B cell (primary cell): ENCODE data around the gene YARS1. TPM values are rescaled to one million over a fixed set of nuclear protein-coding genes. Genes with fewer than 3 reads are reported as not detected.

Source experiments
- ATAC-seq: fragments of 200-7000 bp; cut with Tn5 transposase; one replicate; pipeline ENCODE4 v1.10.0; 2021; ENCODE audit warnings: low read depth, mild to moderate bottlenecking, moderate number of reproducible peaks, moderate library complexity
- CTCF ChIA-PET: fragments of 350-600 bp; sonication (Branson Sonifier 250); formaldehyde crosslinking; loops from one replicate; lab custom pipeline; 2021; ENCODE audit warnings: antibody characterized with exemption, inconsistent platforms; lab: Charles Lee
- POLR2A ChIA-PET: fragments of 350-600 bp; sonication (Branson Sonifier 250); formaldehyde crosslinking; loops from one replicate; lab custom pipeline; 2021; ENCODE audit warnings: antibody characterized with exemption; lab: Charles Lee
- DNase-seq: peaks from one replicate; pipeline ENCODE4 v3.0.0; 2013
- H2AFZ ChIP-seq: 2 replicates; pipeline ENCODE4 v1.6.1; 2012; ENCODE audit warnings: mild to moderate bottlenecking, low read depth, low read length; ENCODE audit not compliant: insufficient read depth, poor library complexity, severe bottlenecking
- H3K27ac ChIP-seq, 2 donors: 1 replicate in 1 of 2; 2 replicates in 1 of 2; pipeline ENCODE4 v1.5.1; 2012 to 2013; ENCODE audit warnings: low read length in 2 of 2, mild to moderate bottlenecking in 2 of 2, moderate library complexity in 1 of 2
- H3K27me3 ChIP-seq, 4 experiments: fragments of 200-600 bp in 1 of 4; sonication (generic) in 1 of 4; replicated peaks in 1 of 4; 1 replicate in 2 of 4; 2 replicates in 2 of 4; pipeline versions ENCODE4 v1.6.1 to v1.7.0; 2013 to 2016; ENCODE audit warnings: low read length in 3 of 4, mild to moderate bottlenecking in 2 of 4, mixed read lengths in 1 of 4, moderate library complexity in 1 of 4; ENCODE audit not compliant: insufficient read depth in 4 of 4, control insufficient read depth in 3 of 4; ENCODE audit errors: control extremely low read depth in 1 of 4
- H3K36me3 ChIP-seq, 2 experiments: replicated peaks in 1 of 2; 1 replicate in 1 of 2; 2 replicates in 1 of 2; pipeline versions ENCODE4 v1.6.1 to v1.7.1; 2013; ENCODE audit warnings: low read length in 1 of 2; ENCODE audit not compliant: insufficient read depth in 2 of 2, control insufficient read depth in 1 of 2; ENCODE audit errors: control extremely low read depth in 1 of 2, extremely low read depth in 1 of 2
- H3K4me1 ChIP-seq, 2 donors: fragments of 200-600 bp in 1 of 2; sonication (generic) in 1 of 2; 1 replicate in 1 of 2; 2 replicates in 1 of 2; pipeline versions ENCODE4 v1.5.1 to v1.6.1; 2013 to 2017; ENCODE audit warnings: low read length in 2 of 2; ENCODE audit not compliant: control insufficient read depth in 2 of 2, insufficient read depth in 2 of 2
- H3K4me2 ChIP-seq: replicated peaks from 2 replicates; pipeline ENCODE3; 2012; ENCODE audit warnings: mild to moderate bottlenecking, low read depth, low read length; ENCODE audit not compliant: poor library complexity, severe bottlenecking
- H3K4me3 ChIP-seq, 5 experiments: fragments of 200-600 bp in 1 of 5; sonication (generic) in 1 of 5; 1 replicate in 3 of 5; 2 replicates in 2 of 5; pipeline versions ENCODE4 v1.5.1 to v1.7.0; 2011 to 2016; ENCODE audit warnings: low read length in 4 of 5, mild to moderate bottlenecking in 4 of 5, low read depth in 2 of 5, control low read depth in 1 of 5, moderate library complexity in 1 of 5; ENCODE audit not compliant: insufficient read depth in 1 of 5; ENCODE audit errors: control extremely low read depth in 1 of 5, extremely low read depth in 1 of 5
- H3K79me2 ChIP-seq: fragments of 200-600 bp; sonication (generic); one replicate; pipeline ENCODE4 v1.6.0; 2016; ENCODE audit warnings: low read length; ENCODE audit not compliant: control insufficient read depth, insufficient read depth
- H3K9ac ChIP-seq: fragments of 200-600 bp; sonication (generic); 2 replicates; pipeline ENCODE4 v1.6.1; 2017; ENCODE audit warnings: mild to moderate bottlenecking, low read length, moderate library complexity
- H3K9me3 ChIP-seq, 3 donors: one replicate each; pipeline versions ENCODE4 v1.6.1 to v1.7.1; 2013; ENCODE audit warnings: low read length in 2 of 3; ENCODE audit not compliant: control insufficient read depth in 2 of 3, insufficient read depth in 1 of 3; ENCODE audit errors: control extremely low read depth in 1 of 3
- H4K20me1 ChIP-seq: 2 replicates; pipeline ENCODE4 v1.6.0; 2012; ENCODE audit warnings: mild to moderate bottlenecking, low read length; ENCODE audit not compliant: insufficient read depth, control insufficient read depth, poor library complexity, severe bottlenecking
- H3K27ac Mint-ChIP-seq: one replicate; pipeline ENCODE4 v1.8.0; 2021; ENCODE audit warnings: mixed read lengths
- H3K27me3 Mint-ChIP-seq: one replicate; pipeline ENCODE4 v1.8.0; 2021; ENCODE audit warnings: mixed read lengths
- H3K4me1 Mint-ChIP-seq: one replicate; pipeline ENCODE4 v1.8.0; 2021; ENCODE audit warnings: mixed read lengths
- H3K4me3 Mint-ChIP-seq: one replicate; pipeline ENCODE4 v1.8.0; 2021; ENCODE audit warnings: mixed read lengths
- H3K9me3 Mint-ChIP-seq: one replicate; pipeline ENCODE4 v1.8.0; 2022; ENCODE audit warnings: mixed read lengths; ENCODE audit not compliant: insufficient read depth
- CTCF ChIP-seq: fragments of 200-600 bp; IDR thresholded peaks from one replicate; pipeline ENCODE4 v1.8.0; 2022; ENCODE audit warnings: antibody characterized with exemption, mild to moderate bottlenecking
- EZH2 ChIP-seq: IDR thresholded peaks from 2 replicates; pipeline ENCODE4 v1.6.1; 2012; ENCODE audit warnings: borderline replicate concordance, low read depth, mild to moderate bottlenecking, moderate library complexity, low read length; ENCODE audit not compliant: insufficient read depth, poor library complexity, severe bottlenecking
- WGBS: methylation state at CpG from one replicate; pipeline ENCODE4 v1.1.5; 2013; ENCODE audit warnings: missing lambda C conversion rate; ENCODE audit not compliant: insufficient coverage; 5-methylcytosine and 5-hydroxymethylcytosine counted together
- intact Hi-C: fragments of 100-400 bp; cut with micrococcal nuclease; formaldehyde crosslinking; loops from one replicate; pipeline ENCODE4 v1.10.0; 2022
- polyA plus RNA-seq: library from polyadenylated mRNA; depleted of rRNA; stranded (reverse); fragments of >200 nt; gene quantifications from 2 replicates; pipeline ENCODE4 v1.2.3, GENCODE V29; 2012
- total RNA-seq, 2 donors: library from RNA; stranded (reverse); fragments of 120-200 nt in 1 of 2; gene quantifications; 1 replicate in 1 of 2; 2 replicates in 1 of 2; pipeline versions ENCODE4 v1.2.3 to v1.2.4, GENCODE V29; 2013 to 2022

Gene YARS1
- total and polyA plus RNA-seq, 2 donors (not counting 1 experiment from before 2014, with no cell fraction given): 33.0 to 73.2 TPM

GRCh38 chr1:32758177-32758794 is 58.9 kb downstream of the YARS1 start:
- no peak overlapping the region for H3K27ac ChIP-seq
- no peak overlapping the region for H3K4me3 ChIP-seq
- TF ChIP-seq CTCF (no peak), EZH2 (no peak)
- intact Hi-C loops: no loop called here
- no peaks in the 10 kb centered on the region for H3K79me2 ChIP-seq
- POLR2A ChIA-PET: interaction anchor here (0.6 kb wide), 1 partner anchor 288 kb away, joined by 4 read pairs; no protein-coding TSS in a partner anchor
- H3K36me3 ChIP-seq: no peaks in the 10 kb centered on the region
- DNase-seq (no peak), ATAC-seq (no peak)
- Mint-ChIP-seq H3K9me3 (no peaks in the 10 kb centered on the region), H3K4me3 (no peak overlapping the region), H3K27ac (no peak overlapping the region), H3K27me3 (peaks cover 5% of the 10 kb centered on the region), H3K4me1 (peaks cover 7% of the 10 kb centered on the region)
- H3K9ac ChIP-seq: no peak overlapping the region
- peaks cover 0 to 3% (median 0%) of the 10 kb centered on the region in 3 donors for H3K9me3 ChIP-seq
- CTCF ChIA-PET: no interaction called here
- H3K4me1 ChIP-seq: peaks cover 9 to 11% of the 10 kb centered on the region in 2 donors
- no peak overlapping the region for H2AFZ ChIP-seq
- WGBS: 96% methylated on average over 4 of the region's 7 CpGs
- H4K20me1 ChIP-seq: no peaks in the 10 kb centered on the region
- peaks cover 0 to 16% (median 0%) of the 10 kb centered on the region in 4 experiments for H3K27me3 ChIP-seq
- H3K4me2 ChIP-seq: no peak overlapping the region

- intact Hi-C loops: no loop called here
- DNase-seq (no peak), ATAC-seq (no peak)
- WGBS: 60% methylated on average over 3 of the region's 4 CpGs
- no peak overlapping the region for H3K27ac ChIP-seq
- no peaks in the 10 kb centered on the region for H3K36me3 ChIP-seq
- H2AFZ ChIP-seq: no peak overlapping the region
- Mint-ChIP-seq H3K27me3 (peaks cover 5% of the 10 kb centered on the region), H3K27ac (no peak overlapping the region), H3K4me1 (peaks cover 7% of the 10 kb centered on the region), H3K4me3 (no peak overlapping the region), H3K9me3 (no peaks in the 10 kb centered on the region)
- no peak for TF ChIP-seq EZH2
- TF ChIP-seq CTCF: no peak
- no peaks in the 10 kb centered on the region for H3K79me2 ChIP-seq
- H3K9me3 ChIP-seq: peaks cover 0 to 3% (median 0%) of the 10 kb centered on the region in 3 donors
- H3K4me2 ChIP-seq: no peak overlapping the region
- peaks cover 11 to 15% of the 10 kb centered on the region in 2 donors for H3K4me1 ChIP-seq
- ChIA-PET CTCF (no interaction called here), POLR2A (interaction anchor here (0.6 kb wide), 1 partner anchor 68 kb away, joined by 4 read pairs; no protein-coding TSS in a partner anchor)
- H3K4me3 ChIP-seq: no peak overlapping the region
- H4K20me1 ChIP-seq: no peaks in the 10 kb centered on the region
- no peak overlapping the region for H3K9ac ChIP-seq
- peaks cover 0 to 21% (median under 1%) of the 10 kb centered on the region in 4 experiments for H3K27me3 ChIP-seq
These were observed 59.8 kb downstream of the YARS1 start for GRCh38 chr1:32757213-32757895.
